NT2/D1 (cell line): ENCODE measurements around the gene PARD3.

ENCODE experiments used
- SUZ12 ChIP-seq: IDR thresholded peaks from 2 replicates; pipeline ENCODE4 v1.6.1; 2011; ENCODE audit not compliant: insufficient read length, insufficient read depth; ENCODE audit errors: extremely low read depth
- YY1 ChIP-seq: IDR thresholded peaks from 2 replicates; pipeline ENCODE4 v1.6.1; 2011; ENCODE audit not compliant: insufficient read length, insufficient read depth
- ZNF274 ChIP-seq: IDR thresholded peaks from 2 replicates; pipeline ENCODE4 v1.6.1; 2011; ENCODE audit warnings: mild to moderate bottlenecking, low read depth, low read length

DNA sequence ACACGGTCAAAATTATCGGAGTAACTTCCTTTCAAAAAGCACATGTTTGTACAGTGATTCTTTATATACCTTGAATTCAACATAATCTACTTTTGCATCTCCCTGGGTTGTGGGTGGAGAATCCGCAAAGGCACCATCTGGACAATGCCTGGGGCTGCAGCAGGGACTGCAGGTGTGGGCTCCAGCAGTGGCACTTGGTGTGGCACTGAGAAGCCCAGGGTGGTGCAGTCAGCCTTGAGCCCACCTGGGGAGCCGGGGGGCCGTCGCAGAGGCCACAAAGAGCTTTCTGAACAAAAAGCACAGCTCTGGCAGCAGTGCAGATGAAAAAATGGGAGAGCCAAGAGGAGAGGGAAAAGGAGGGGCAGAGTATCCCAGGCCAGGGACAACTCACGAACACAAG is 22.2 kb downstream of the PARD3 start:
- TF ChIP-seq ZNF274 (no peak), YY1 (no peak), SUZ12 (no peak)
